H9 (cell line): ENCODE data around the gene ZNF341. TPM values are rescaled to one million over a fixed set of nuclear protein-coding genes. Genes with fewer than 3 reads are reported as not detected.

ENCODE experiments used
- DNase-seq: peaks from one replicate; pipeline ENCODE4 v3.0.0-alpha.2; 2017
- H2AFZ ChIP-seq: one replicate; pipeline ENCODE4 v1.6.1; 2013; ENCODE audit warnings: mild to moderate bottlenecking, low read length, control low read depth, moderate library complexity
- H2AK5ac ChIP-seq: 2 replicates; pipeline ENCODE4 v1.6.1; 2013; ENCODE audit warnings: low read length, control low read depth, mixed read lengths; ENCODE audit not compliant: insufficient read length
- H2BK120ac ChIP-seq: one replicate; pipeline ENCODE4 v1.6.1; 2013; ENCODE audit warnings: low read depth, mild to moderate bottlenecking, low read length, control low read depth, inconsistent platforms; ENCODE audit not compliant: poor library complexity, severe bottlenecking
- H2BK12ac ChIP-seq: 2 replicates; pipeline ENCODE4 v1.6.1; 2013; ENCODE audit warnings: low read length, control low read depth, mixed read lengths, low read depth; ENCODE audit not compliant: insufficient read length
- H2BK15ac ChIP-seq: 2 replicates; pipeline ENCODE4 v1.6.1; 2013; ENCODE audit warnings: low read depth, low read length, control low read depth
- H2BK20ac ChIP-seq: one replicate; pipeline ENCODE4 v1.6.1; 2013; ENCODE audit warnings: low read depth, mild to moderate bottlenecking, low read length, control low read depth, inconsistent platforms; ENCODE audit not compliant: poor library complexity, severe bottlenecking
- H2BK5ac ChIP-seq: 2 replicates; pipeline ENCODE4 v1.6.1; 2013; ENCODE audit warnings: low read length, control low read depth, mixed read lengths; ENCODE audit not compliant: insufficient read length
- H3K14ac ChIP-seq: 2 replicates; pipeline ENCODE4 v1.6.1; 2013; ENCODE audit warnings: low read length, control low read depth; ENCODE audit not compliant: insufficient read depth
- H3K18ac ChIP-seq: 2 replicates; pipeline ENCODE4 v1.6.1; 2013; ENCODE audit warnings: low read depth, mild to moderate bottlenecking, mixed read lengths, low read length, control low read depth; ENCODE audit not compliant: insufficient read length
- H3K23ac ChIP-seq: 2 replicates; pipeline ENCODE4 v1.6.1; 2013; ENCODE audit warnings: low read length, control low read depth, mixed read lengths, low read depth; ENCODE audit not compliant: insufficient read length
- H3K23me2 ChIP-seq: 2 replicates; pipeline ENCODE4 v1.6.1; 2013; ENCODE audit warnings: low read depth, mild to moderate bottlenecking, mixed read lengths, low read length, control low read depth; ENCODE audit not compliant: insufficient read length, poor library complexity, severe bottlenecking
- H3K27ac ChIP-seq: 2 replicates; pipeline ENCODE4 v1.5.1; 2013; ENCODE audit warnings: low read length, control low read depth, mixed read lengths, low read depth; ENCODE audit not compliant: insufficient read length
- H3K27me3 ChIP-seq: 2 replicates; pipeline ENCODE4 v1.6.1; 2013; ENCODE audit warnings: low read length, control low read depth, inconsistent platforms; ENCODE audit not compliant: insufficient read depth
- H3K4ac ChIP-seq: 2 replicates; pipeline ENCODE4 v1.6.1; 2013; ENCODE audit warnings: low read depth, mild to moderate bottlenecking, control low read depth, inconsistent platforms, low read length, moderate library complexity
- H3K4me1 ChIP-seq: 2 replicates; pipeline ENCODE4 v1.6.1; 2013; ENCODE audit warnings: low read length, control low read depth, inconsistent platforms; ENCODE audit not compliant: insufficient read depth
- H3K4me2 ChIP-seq: 2 replicates; pipeline ENCODE4 v1.6.1; 2013; ENCODE audit warnings: low read length, control low read depth, mixed read lengths; ENCODE audit not compliant: insufficient read length, insufficient read depth
- H3K56ac ChIP-seq: 2 replicates; pipeline ENCODE4 v1.6.1; 2013; ENCODE audit warnings: low read depth, mild to moderate bottlenecking, mixed read lengths, low read length, control low read depth; ENCODE audit not compliant: insufficient read length
- H3K79me1 ChIP-seq: 2 replicates; pipeline ENCODE4 v1.6.1; 2013; ENCODE audit warnings: low read depth, mild to moderate bottlenecking, moderate library complexity, low read length, control low read depth, inconsistent platforms; ENCODE audit not compliant: insufficient read depth, poor library complexity, severe bottlenecking
- H3K79me2 ChIP-seq: 2 replicates; pipeline ENCODE4 v1.6.1; 2013; ENCODE audit warnings: low read length, control low read depth, inconsistent platforms; ENCODE audit not compliant: insufficient read depth
- H3K9ac ChIP-seq: 2 replicates; pipeline ENCODE4 v1.6.1; 2013; ENCODE audit warnings: low read length, control low read depth, mixed read lengths; ENCODE audit not compliant: insufficient read length; ENCODE audit errors: extremely low read depth
- H3K9me3 ChIP-seq: one replicate; pipeline ENCODE4 v1.6.1; 2013; ENCODE audit warnings: low read depth, low read length, inconsistent platforms; ENCODE audit not compliant: control insufficient read depth
- H3T11ph ChIP-seq: one replicate; pipeline ENCODE4 v1.6.1; 2013; ENCODE audit warnings: mild to moderate bottlenecking, low read length, control low read depth, inconsistent platforms
- H4K20me1 ChIP-seq: one replicate; pipeline ENCODE4 v1.6.1; 2013; ENCODE audit not compliant: control insufficient read depth, insufficient read length, insufficient read depth
- H4K5ac ChIP-seq: 2 replicates; pipeline ENCODE4 v1.6.1; 2013; ENCODE audit warnings: low read depth, mild to moderate bottlenecking, mixed read lengths, low read length, control low read depth; ENCODE audit not compliant: insufficient read length
- H4K8ac ChIP-seq: replicated peaks from 2 replicates; pipeline ENCODE4 v1.6.1; 2013; ENCODE audit warnings: low read length, control low read depth, mixed read lengths, low read depth; ENCODE audit not compliant: insufficient read length
- H4K91ac ChIP-seq: 2 replicates; pipeline ENCODE4 v1.6.1; 2013; ENCODE audit warnings: low read depth, mild to moderate bottlenecking, moderate library complexity, mixed read lengths, low read length, control low read depth; ENCODE audit not compliant: insufficient read length
- H3K27ac Mint-ChIP-seq, 3 experiments: 2 replicates in 2 of 3; 3 replicates in 1 of 3; pipeline ENCODE4 v1.8.0; 2020 to 2021; ENCODE audit warnings: mixed read lengths in 3 of 3, mild to moderate bottlenecking in 1 of 3, moderate library complexity in 1 of 3
- H3K27me3 Mint-ChIP-seq: 2 replicates; pipeline ENCODE4 v1.8.0; 2021; ENCODE audit warnings: low read depth, mild to moderate bottlenecking, moderate library complexity, mixed read lengths
- H3K36me3 Mint-ChIP-seq, 3 experiments: 2 replicates in 2 of 3; 3 replicates in 1 of 3; pipeline ENCODE4 v1.8.0; 2020 to 2021; ENCODE audit warnings: low read depth in 3 of 3, mixed read lengths in 3 of 3; ENCODE audit not compliant: insufficient read depth in 1 of 3
- H3K4me1 Mint-ChIP-seq, 2 experiments: 2 replicates each; pipeline ENCODE4 v1.8.0; 2020; ENCODE audit warnings: mixed read lengths in 2 of 2
- H3K4me3 Mint-ChIP-seq, 2 experiments: 2 replicates in 1 of 2; 3 replicates in 1 of 2; pipeline ENCODE4 v1.8.0; 2020 to 2021; ENCODE audit warnings: mild to moderate bottlenecking in 2 of 2, mixed read lengths in 2 of 2, moderate library complexity in 1 of 2
- H3K9me3 Mint-ChIP-seq, 2 experiments: 2 replicates in 1 of 2; 3 replicates in 1 of 2; pipeline ENCODE4 v1.8.0; 2020; ENCODE audit warnings: mild to moderate bottlenecking in 2 of 2, mixed read lengths in 2 of 2, moderate library complexity in 1 of 2
- CTCF ChIP-seq: fragments of 200-600 bp; sonication (generic); conservative IDR thresholded peaks from 3 replicates; pipeline ENCODE4 v1.8.0; 2021; ENCODE audit warnings: antibody characterized with exemption, mild to moderate bottlenecking
- WGBS: extraction: QIAGEN DNeasy Blood & Tissue Kit; methylation state at CpG from one replicate; pipeline ENCODE4 v1.1.7; 2013; ENCODE audit warnings: missing lambda C conversion rate, low lambda C conversion rate, mixed read lengths; ENCODE audit not compliant: insufficient read length; ENCODE audit errors: extremely low coverage; 5-methylcytosine and 5-hydroxymethylcytosine counted together
- total RNA-seq: library from RNA; stranded (reverse); gene quantifications from 2 replicates; pipeline ENCODE4 v1.2.1, GENCODE V29; 2021

ZNF341 gene
- total RNA-seq, 1 experiment from 2014 or later, result 5.2 TPM

GRCh38 chr20:33687993-33688937, 43.5 kb upstream of the ZNF341 start:
- no peak overlapping the region for H2BK5ac ChIP-seq
- H3K27ac Mint-ChIP-seq, result no peak overlapping the region
- DNase-seq, result no peak
- no peak overlapping the region for H4K91ac ChIP-seq
- H3K4me3 Mint-ChIP-seq, result no peak overlapping the region
- H3K27ac ChIP-seq, result no peak overlapping the region
- no peak overlapping the region for H2AFZ ChIP-seq
- H2AK5ac ChIP-seq, result no peak overlapping the region
- H3K4me2 ChIP-seq, result no peak overlapping the region
- no peaks in the 10 kb centered on the region for H3K27me3 ChIP-seq
- H3K79me1 ChIP-seq, result no peaks in the 10 kb centered on the region
- H4K20me1 ChIP-seq, result no peaks in the 10 kb centered on the region
- no peaks in the 10 kb centered on the region for H3K9me3 ChIP-seq
- H3K36me3 Mint-ChIP-seq, result peaks cover 0 to 4% (median 0%) of the 10 kb centered on the region in 3 experiments; a peak in 2 of 7 replicates
- no peak overlapping the region for H4K5ac ChIP-seq
- no peak overlapping the region for H3K9ac ChIP-seq
- no peaks in the 10 kb centered on the region for H3K9me3 Mint-ChIP-seq
- no peak overlapping the region for H2BK20ac ChIP-seq
- H2BK120ac ChIP-seq, result no peak overlapping the region
- H3K79me2 ChIP-seq, result peaks cover 2% of the 10 kb centered on the region; the same call in 1 of the 2 replicates
- no CpG with 5 or more reads among the region's 3 CpGs for WGBS
- no peaks in the 10 kb centered on the region for H3K4me1 ChIP-seq
- no peak overlapping the region for H3K23ac ChIP-seq
- peaks cover 63% of the 10 kb centered on the region for H3K27me3 Mint-ChIP-seq
- H3K18ac ChIP-seq, result no peak overlapping the region
- no peak overlapping the region for H3T11ph ChIP-seq
- no peak for TF ChIP-seq CTCF
- H3K14ac ChIP-seq, result no peak overlapping the region
- no peak overlapping the region for H2BK12ac ChIP-seq
- H3K4me1 Mint-ChIP-seq, result peaks cover 32 to 33% of the 10 kb centered on the region in 2 experiments
- no peak overlapping the region for H2BK15ac ChIP-seq
- no peak overlapping the region for H3K4ac ChIP-seq
- H3K56ac ChIP-seq, result no peak overlapping the region
- H3K23me2 ChIP-seq, result peaks cover 10% of the 10 kb centered on the region
- no peak overlapping the region for H4K8ac ChIP-seq
